HG02852 (cell line): ENCODE results near the gene HEPHL1.
"Not testable (repeated sequence)": the region's sequence is repeated elsewhere in the genome, so short reads cannot be mapped to it uniquely, and the experiment has no call there.

ENCODE experiments used
- ATAC-seq: cut with Tn5 transposase; IDR thresholded peaks from one replicate; pipeline ENCODE4 v1.9.1; 2021; ENCODE audit warnings: mild to moderate bottlenecking, moderate library complexity; ENCODE audit not compliant: unreplicated experiment

HEPHL1 gene

DNA sequence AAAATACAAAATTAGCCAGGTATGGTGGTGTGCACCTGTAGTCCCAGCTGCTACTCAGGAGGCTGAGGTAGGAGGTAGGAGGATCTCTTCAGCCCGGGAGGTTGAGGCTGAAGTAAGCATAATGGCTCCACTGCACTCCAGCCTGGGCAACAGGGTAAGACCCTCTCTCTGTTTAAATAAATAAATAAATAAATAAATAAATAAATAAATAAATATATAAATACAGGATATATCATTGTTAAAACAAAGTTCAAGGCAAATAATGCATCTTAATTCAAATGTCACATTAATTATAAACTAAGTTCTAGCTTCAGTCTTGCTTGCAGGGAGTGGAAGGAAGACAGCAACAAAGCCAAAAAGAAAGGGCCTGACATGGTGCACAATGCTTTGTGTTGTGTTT is 63.0 kb downstream of the HEPHL1 start:
- ATAC-seq: no peak

DNA sequence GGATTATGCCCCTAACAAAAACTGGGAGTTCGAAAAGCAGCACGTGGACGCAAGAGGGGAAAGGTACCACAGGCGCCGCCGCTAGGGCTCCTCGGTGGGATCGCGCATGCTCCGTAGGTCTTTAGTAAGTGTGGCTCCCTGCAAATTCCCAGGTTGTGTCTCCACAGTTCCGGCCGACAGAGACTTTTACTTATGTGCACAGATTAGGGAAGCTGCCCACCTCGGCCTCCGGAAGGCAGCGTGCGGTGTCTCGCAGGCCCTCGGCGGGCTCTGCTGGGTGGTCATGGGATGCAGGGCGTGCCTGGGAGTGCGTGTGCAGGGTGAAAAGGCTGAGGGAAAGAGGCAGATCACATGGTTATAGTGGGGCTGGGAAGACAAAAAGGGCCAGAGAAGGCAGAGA is 67.8 kb downstream of the HEPHL1 start:
- ATAC-seq: no peak

GRCh38 chr11:94089341-94089740 is 68.2 kb downstream of the HEPHL1 start:
- ATAC-seq: no peak

DNA sequence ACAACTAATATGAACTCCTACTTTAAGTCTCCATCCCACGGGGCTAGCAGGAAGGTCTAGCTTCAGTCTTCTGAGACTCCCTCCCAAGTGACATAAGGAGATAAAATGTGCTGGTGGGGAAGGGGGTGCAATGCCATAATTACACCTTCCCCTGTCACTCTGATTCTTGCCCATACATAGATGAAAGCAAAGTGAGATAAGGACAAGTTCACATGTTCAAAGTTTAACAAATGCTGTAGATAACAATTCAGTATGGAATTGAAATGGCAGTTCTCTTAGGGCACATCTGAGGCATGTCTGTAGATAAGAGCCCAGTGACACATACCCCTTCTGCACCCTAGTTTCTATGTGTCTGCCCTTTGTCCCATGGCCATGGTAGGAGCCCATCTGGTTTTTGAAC is 69.2 kb downstream of the HEPHL1 start:
- ATAC-seq: no peak

GRCh38 chr11:94091091-94091490 is 69.9 kb downstream of the HEPHL1 start:
- no peak for ATAC-seq

DNA sequence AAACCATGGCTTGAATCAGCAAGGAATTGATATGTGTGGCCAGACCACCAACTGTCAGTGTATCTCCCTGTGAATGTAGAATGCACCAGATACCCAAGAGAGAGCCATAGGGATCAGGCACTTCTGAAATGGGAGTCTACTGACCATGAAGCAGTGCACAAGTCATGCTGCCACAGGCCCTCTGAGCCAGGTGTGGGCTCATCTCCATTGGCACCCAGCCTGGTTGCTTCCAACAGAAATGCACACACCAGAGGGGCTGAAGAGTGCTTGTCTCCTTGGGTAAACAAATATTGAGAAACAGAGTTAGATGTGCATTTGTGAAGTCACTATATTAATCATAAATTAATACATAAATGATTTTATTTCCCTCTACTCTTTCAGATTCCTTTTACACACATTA is 79.1 kb downstream of the HEPHL1 start:
- no peak for ATAC-seq

- ATAC-seq: no peak
Measured at GRCh38 chr11:94103471-94103870, 82.3 kb downstream of the HEPHL1 start.

DNA sequence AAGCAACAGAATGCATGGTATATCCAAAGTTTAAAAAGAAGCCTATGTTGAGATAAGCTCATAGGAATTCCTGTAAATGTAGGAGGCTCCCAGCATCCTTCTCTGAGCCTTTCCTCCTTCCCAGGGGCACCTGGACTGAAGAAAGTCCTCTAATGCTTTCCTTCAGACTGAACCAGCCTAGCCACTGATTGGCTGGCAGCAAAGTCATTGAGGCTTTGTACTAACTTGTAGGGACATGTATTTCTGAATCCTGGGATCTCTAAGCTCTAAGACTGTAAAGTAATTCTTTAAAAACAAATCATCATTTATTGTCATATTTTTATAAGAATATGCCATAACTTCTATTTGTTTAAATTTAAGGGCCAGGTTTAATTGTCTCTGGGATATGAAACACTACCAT is 83.6 kb downstream of the HEPHL1 start:
- ATAC-seq: no peak

- ATAC-seq: no peak
Measured at GRCh38 chr11:94106716-94107115, 85.6 kb downstream of the HEPHL1 start.

GRCh38 chr11:94107363-94107762 is 86.2 kb downstream of the HEPHL1 start:
- ATAC-seq: no peak

DNA sequence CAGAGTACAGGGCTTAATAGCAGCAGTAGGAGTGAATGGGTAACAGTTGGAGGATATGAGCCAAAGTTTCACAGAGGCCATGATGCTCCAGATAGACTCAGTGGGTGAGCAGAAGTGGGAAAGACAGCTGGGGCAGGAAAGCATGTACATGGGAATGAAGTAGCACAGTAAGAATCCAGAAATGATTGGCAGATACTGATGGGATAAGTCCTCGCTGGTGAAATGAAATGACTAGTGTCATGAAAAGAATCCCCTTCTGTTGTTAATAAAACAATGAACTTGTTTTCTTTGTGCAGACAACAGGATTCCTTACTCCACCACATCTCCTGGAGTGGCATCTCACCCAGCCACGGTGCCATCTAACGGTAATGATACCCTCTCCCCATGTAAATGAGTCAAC is 90.1 kb downstream of the HEPHL1 start:
- no peak for ATAC-seq

DNA sequence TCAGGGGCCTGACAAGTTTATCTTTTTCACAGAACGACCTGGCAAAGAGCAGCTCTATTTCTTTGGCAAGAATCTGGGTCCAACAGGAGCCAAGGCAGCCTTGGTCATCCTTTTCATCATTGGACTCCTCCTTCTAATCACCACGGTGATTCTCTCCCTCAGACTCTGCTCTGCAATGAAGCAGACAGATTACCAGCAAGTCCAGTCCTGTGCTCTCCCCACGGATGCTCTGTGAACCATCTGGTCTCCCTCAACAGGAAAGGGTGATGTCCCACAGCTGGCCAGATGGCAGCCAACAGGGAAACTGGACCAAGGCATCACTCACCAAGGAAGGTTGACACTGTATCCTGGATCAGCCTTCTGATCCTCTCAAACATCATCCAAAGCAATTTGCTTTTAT is 90.5 kb downstream of the HEPHL1 start:
- no peak for ATAC-seq

GRCh38 chr11:94112206-94112953 is 91.2 kb downstream of the HEPHL1 start:
- no peak for ATAC-seq

- no peak for ATAC-seq
Measured at GRCh38 chr11:94117197-94117574, 96.0 kb downstream of the HEPHL1 start.

GRCh38 chr11:94117871-94118270 is 96.7 kb downstream of the HEPHL1 start:
- ATAC-seq: no peak

DNA sequence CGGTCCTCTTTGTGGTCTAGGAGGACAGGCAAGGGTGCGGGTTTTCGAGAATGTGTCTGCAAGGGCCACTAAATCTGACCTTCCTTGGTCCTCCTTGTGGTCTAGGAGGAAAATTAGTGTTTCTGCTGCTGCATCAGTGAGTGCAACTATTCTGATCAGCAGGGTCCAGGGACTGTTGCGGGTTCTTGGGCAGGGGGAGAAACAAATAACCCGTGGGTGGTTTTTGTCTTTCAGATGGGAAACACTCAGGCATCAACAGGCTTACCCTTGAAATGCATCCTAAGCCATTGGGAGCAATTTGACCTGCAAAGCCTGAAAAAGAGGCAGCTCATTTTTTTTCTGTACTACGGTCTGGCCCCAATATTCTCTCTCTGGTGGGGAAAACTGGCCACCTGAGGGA is 98.5 kb downstream of the HEPHL1 start:
- not testable (repeated sequence) for ATAC-seq

GRCh38 chr11:94120516-94120915 is 99.4 kb downstream of the HEPHL1 start:
- ATAC-seq: not testable (repeated sequence)

GRCh38 chr11:94120946-94121345 is 99.8 kb downstream of the HEPHL1 start:
- ATAC-seq: no peak

DNA sequence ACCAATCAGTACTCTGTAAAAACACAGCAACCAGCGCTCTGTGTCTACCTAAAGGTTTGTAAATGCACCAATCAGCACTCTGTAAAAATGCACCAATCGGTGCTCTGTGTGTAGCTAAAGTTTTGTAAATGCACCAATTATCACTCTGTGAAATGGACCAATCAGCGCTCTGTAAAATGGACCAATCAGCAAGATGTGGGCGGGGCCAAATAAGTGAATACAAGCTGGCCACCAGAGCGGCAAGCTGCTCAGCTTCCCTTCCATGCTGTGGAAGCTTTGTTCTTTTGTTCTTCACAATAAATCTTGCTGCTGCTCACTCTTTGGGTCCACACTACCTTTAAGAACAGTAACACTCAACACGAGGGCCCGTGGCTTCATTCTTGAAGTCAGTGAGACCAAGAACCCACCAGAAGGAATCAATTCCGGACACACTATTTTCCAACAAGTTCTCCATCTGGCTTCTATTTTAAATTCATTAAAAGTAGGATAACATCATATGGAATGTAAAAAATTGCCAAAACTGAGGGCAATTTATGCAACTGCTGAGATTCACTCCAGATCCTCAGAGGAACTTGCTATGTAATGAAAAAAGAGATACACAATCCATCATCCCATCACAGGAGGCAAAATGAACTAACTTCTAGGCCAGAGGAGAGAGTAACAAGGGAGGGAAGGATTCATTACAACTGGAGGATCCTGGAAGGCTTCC is 104.4 kb downstream of the HEPHL1 start:
- no peak for ATAC-seq

GRCh38 chr11:94127638-94128037 is 106.5 kb downstream of the HEPHL1 start:
- ATAC-seq: no peak

GRCh38 chr11:94128291-94128745 is 107.2 kb downstream of the HEPHL1 start:
- ATAC-seq: peak; percentile 20

DNA sequence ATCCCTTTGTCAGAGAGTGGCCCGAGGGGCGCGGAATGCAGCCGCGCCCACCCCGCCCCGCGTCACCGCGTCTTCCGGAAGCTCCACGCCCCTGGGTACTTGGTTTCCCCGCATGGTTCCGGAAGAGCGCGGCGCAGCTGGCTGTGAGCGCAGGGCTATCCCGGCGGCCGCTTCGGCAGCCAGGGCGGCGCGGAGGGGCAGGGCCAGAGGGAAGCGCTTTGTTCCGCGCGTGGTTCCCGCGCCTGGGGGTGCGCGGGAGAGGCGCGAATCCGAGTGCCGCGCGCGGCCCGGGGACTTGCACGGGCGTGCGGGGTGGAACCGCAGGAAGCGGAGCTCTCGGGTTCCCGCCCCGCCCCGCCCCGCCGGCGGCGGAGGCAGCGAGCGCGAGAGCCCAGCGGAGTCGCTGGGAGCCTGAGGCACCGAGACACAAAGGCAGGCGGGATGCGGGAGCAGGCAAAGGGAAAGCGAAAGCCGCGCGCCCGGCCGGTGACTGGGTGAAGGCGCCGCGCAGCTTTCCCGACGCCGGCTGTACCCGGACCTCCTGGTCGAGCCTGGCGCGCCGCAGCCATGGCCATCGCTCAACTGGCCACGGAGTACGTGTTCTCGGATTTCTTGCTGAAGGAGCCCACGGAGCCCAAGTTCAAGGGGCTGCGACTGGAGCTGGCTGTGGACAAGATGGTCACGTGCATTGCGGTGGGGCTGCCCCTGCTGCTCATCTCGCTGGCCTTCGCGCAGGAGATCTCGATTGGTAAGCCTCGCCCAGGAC is 107.8 kb downstream of the HEPHL1 start, which contains the start of gene PANX1:
PANX1 (plus strand) TSS at position 96 of the 766 bp plus-strand sequence; CDS start at position 568, 472 bp downstream.
- ATAC-seq: peak; percentile 83
